Spleen (tissue), 7 donors: ENCODE data around the gene UBE2U.

ENCODE experiments used
- POLR2A ChIP-seq, 3 donors: fragments of 450-650 bp; IDR thresholded peaks; one replicate each; pipeline ENCODE4 v1.5.1; 2017; ENCODE audit warnings: antibody characterized with exemption in 3 of 3, mild to moderate bottlenecking in 1 of 3
- POLR2AphosphoS5 ChIP-seq, 3 donors: sonication (generic); formaldehyde crosslinking; IDR thresholded peaks; one replicate each; pipeline ENCODE4 v1.5.1; 2017; ENCODE audit warnings: antibody characterized with exemption in 3 of 3
- TF ChIP-seq, protein P1 (sequence below), 11 experiments: fragments of 200-600 bp in 7 of 11; fragments of 450-650 bp in 4 of 11; sonication (generic) in 4 of 11; IDR thresholded peaks in 8 of 11; conservative IDR thresholded peaks in 3 of 11; 1 replicate in 7 of 11; 2 replicates in 4 of 11; pipeline versions ENCODE4 v1.4.0 to v1.8.0; 2016 to 2021; ENCODE audit warnings: antibody characterized with exemption in 11 of 11, inconsistent platforms in 4 of 11, mild to moderate bottlenecking in 1 of 11
- donor health status: DM: no; HTN: no; CAD: no; lungs with moderate emphysema.
- donor health status: DM: no; HTN: no; CAD: no.
- donor health status: DM: no; HTN: no; CAD: no.

DNA sequence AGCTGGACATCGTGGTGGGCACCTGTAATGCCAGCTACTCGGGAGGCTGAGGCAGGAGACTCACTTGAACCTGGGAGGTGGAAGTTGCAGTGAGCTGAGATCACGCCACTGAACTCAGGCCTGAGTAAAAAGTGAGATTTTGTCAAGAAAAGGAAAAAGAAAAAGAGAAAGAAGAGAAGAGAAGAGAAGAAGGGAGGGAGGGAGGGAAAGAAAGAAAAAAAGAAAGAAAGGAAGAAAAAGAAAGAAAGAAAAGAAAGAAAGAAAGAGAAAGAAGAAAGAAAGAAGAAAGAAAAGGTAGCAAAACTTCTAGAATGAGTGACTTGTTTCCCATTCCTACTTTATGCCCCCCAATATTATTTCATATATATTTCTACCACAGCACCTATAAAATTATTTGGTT is 98.8 kb downstream of the UBE2U start:
- TF ChIP-seq, protein P1, sequence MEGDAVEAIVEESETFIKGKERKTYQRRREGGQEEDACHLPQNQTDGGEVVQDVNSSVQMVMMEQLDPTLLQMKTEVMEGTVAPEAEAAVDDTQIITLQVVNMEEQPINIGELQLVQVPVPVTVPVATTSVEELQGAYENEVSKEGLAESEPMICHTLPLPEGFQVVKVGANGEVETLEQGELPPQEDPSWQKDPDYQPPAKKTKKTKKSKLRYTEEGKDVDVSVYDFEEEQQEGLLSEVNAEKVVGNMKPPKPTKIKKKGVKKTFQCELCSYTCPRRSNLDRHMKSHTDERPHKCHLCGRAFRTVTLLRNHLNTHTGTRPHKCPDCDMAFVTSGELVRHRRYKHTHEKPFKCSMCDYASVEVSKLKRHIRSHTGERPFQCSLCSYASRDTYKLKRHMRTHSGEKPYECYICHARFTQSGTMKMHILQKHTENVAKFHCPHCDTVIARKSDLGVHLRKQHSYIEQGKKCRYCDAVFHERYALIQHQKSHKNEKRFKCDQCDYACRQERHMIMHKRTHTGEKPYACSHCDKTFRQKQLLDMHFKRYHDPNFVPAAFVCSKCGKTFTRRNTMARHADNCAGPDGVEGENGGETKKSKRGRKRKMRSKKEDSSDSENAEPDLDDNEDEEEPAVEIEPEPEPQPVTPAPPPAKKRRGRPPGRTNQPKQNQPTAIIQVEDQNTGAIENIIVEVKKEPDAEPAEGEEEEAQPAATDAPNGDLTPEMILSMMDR (IDR thresholded peaks at IDR 0.05 in 8 of 11, conservative IDR thresholded peaks at IDR 0.05 in 3 of 11) = no peak
- TF ChIP-seq POLR2A (IDR thresholded peaks at IDR 0.05) = no peak
- TF ChIP-seq POLR2AphosphoS5 (IDR thresholded peaks at IDR 0.05) = no peak
